HL-60 (cell line): ENCODE measurements around the gene TMCC3.

ENCODE experiments used
- GABPA ChIP-seq: IDR thresholded peaks from 2 replicates; pipeline ENCODE4 v1.6.1; 2012; ENCODE audit warnings: low read depth
- POLR2AphosphoS5 ChIP-seq: IDR thresholded peaks from 2 replicates; pipeline ENCODE4 v1.6.1; 2012; ENCODE audit warnings: low read depth

GRCh38 chr12:94599189-94599588 lies 51.2 kb downstream of the TMCC3 start:
- no peak for TF ChIP-seq GABPA
- TF ChIP-seq POLR2AphosphoS5: no peak
